Vagina (tissue), 2 donors: ENCODE measurements around the gene FHIT. TPM values are rescaled to one million over a fixed set of nuclear protein-coding genes. Genes with fewer than 3 reads are reported as not detected.

Source experiments
- DNase-seq, 2 donors: peaks; one replicate each; pipeline ENCODE4 v3.0.0-alpha.2; 2017; ENCODE audit errors: extremely low spot score in 2 of 2
- H3K27ac ChIP-seq: fragments of 200-600 bp; sonication (generic); one replicate; pipeline ENCODE4 v1.5.1; 2019
- H3K27me3 ChIP-seq: fragments of 200-600 bp; sonication (generic); one replicate; pipeline ENCODE4 v1.5.1; 2019
- H3K36me3 ChIP-seq, 2 donors: fragments of 200-600 bp; sonication (generic); one replicate each; pipeline ENCODE4 v1.5.1; 2017 to 2019
- H3K4me1 ChIP-seq: fragments of 200-600 bp; sonication (generic); one replicate; pipeline ENCODE4 v1.5.1; 2019
- H3K4me3 ChIP-seq, 2 donors: fragments of 200-600 bp; sonication (generic); 1 replicate in 1 of 2; 2 replicates in 1 of 2; pipeline ENCODE4 v1.5.1; 2016 to 2019
- H3K9me3 ChIP-seq: fragments of 200-600 bp; sonication (generic); one replicate; pipeline ENCODE4 v1.5.1; 2019
- CTCF ChIP-seq, 3 experiments: fragments of 450-650 bp in 2 of 3; fragments of 200-600 bp in 1 of 3; sonication (generic) in 1 of 3; IDR thresholded peaks; one replicate each; pipeline ENCODE4 v1.5.1; 2017 to 2019; ENCODE audit warnings: antibody characterized with exemption in 3 of 3, mild to moderate bottlenecking in 2 of 3, moderate library complexity in 2 of 3
- POLR2A ChIP-seq, 2 donors: fragments of 450-650 bp; IDR thresholded peaks; one replicate each; pipeline ENCODE4 v1.6.1; 2017; ENCODE audit warnings: antibody characterized with exemption in 2 of 2, mild to moderate bottlenecking in 2 of 2, moderate library complexity in 2 of 2
- POLR2AphosphoS5 ChIP-seq, 2 donors: sonication (generic); formaldehyde crosslinking; IDR thresholded peaks; one replicate each; pipeline ENCODE4 v1.9.0; 2017; ENCODE audit warnings: antibody characterized with exemption in 2 of 2, mild to moderate bottlenecking in 2 of 2, low read depth in 1 of 2; ENCODE audit not compliant: insufficient read depth in 1 of 2
- intact Hi-C: fragments of 100-400 bp; cut with DNase I; formaldehyde crosslinking; loops from one replicate; pipeline ENCODE4 v1.15.1; 2023
- total RNA-seq: library from RNA; depleted of rRNA; stranded (reverse); fragments of >200 nt; gene quantifications from one replicate; pipeline ENCODE4 v1.2.3, GENCODE V29; 2016

Gene FHIT
- total RNA-seq, 1 donor from 2014 or later, result 7.9 TPM

GRCh38 chr3:60886518-60886917 lies 364.7 kb downstream of the FHIT start:
- no peak overlapping the region for H3K4me3 ChIP-seq
- intact Hi-C loops, result no loop called here

GRCh38 chr3:60884005-60884404 lies 367.2 kb downstream of the FHIT start:
- Histone ChIP-seq H3K36me3 (no peaks in the 10 kb centered on the region), H3K4me1 (no peaks in the 10 kb centered on the region), H3K27me3 (no peaks in the 10 kb centered on the region), H3K9me3 (no peaks in the 10 kb centered on the region), H3K4me3 (no peak overlapping the region), H3K27ac (no peak overlapping the region)
- intact Hi-C loops, result no loop called here
- DNase-seq, result no peak
- TF ChIP-seq CTCF (IDR thresholded peaks at IDR 0.05), result no peak
- no peak for TF ChIP-seq POLR2AphosphoS5 (IDR thresholded peaks at IDR 0.05; ENCODE audit: insufficient read depth in 1 of 2, low read depth in 1 of 2)
- no peak for TF ChIP-seq POLR2A (IDR thresholded peaks at IDR 0.05)

More at GRCh38 chr3:60886518-60886917, 364.7 kb downstream of the FHIT start:
- Histone ChIP-seq H3K27ac (no peak overlapping the region), H3K4me1 (no peaks in the 10 kb centered on the region), H3K9me3 (no peaks in the 10 kb centered on the region), H3K36me3 (no peaks in the 10 kb centered on the region), H3K27me3 (no peaks in the 10 kb centered on the region)
- TF ChIP-seq POLR2AphosphoS5 (IDR thresholded peaks at IDR 0.05; ENCODE audit: insufficient read depth in 1 of 2, low read depth in 1 of 2), result no peak
- no peak for TF ChIP-seq POLR2A (IDR thresholded peaks at IDR 0.05)
- no peak for TF ChIP-seq CTCF (IDR thresholded peaks at IDR 0.05)
- DNase-seq, result no peak

GRCh38 chr3:60877188-60877587 lies 374.1 kb downstream of the FHIT start:
- no peak for DNase-seq
- Histone ChIP-seq H3K27ac (no peak overlapping the region), H3K36me3 (no peaks in the 10 kb centered on the region), H3K27me3 (no peaks in the 10 kb centered on the region), H3K4me3 (no peak overlapping the region), H3K9me3 (no peaks in the 10 kb centered on the region), H3K4me1 (no peaks in the 10 kb centered on the region)
- TF ChIP-seq CTCF (IDR thresholded peaks at IDR 0.05), result no peak
- intact Hi-C loops, result no loop called here

GRCh38 chr3:60870396-60870795 lies 380.9 kb downstream of the FHIT start:
- DNase-seq, result no peak
- H3K27ac ChIP-seq, result no peak overlapping the region
- no peaks in the 10 kb centered on the region for H3K36me3 ChIP-seq
- no peak overlapping the region for H3K4me3 ChIP-seq
- H3K27me3 ChIP-seq, result no peaks in the 10 kb centered on the region
- H3K4me1 ChIP-seq, result no peaks in the 10 kb centered on the region
- intact Hi-C loops, result no loop called here
- TF ChIP-seq POLR2AphosphoS5 (IDR thresholded peaks at IDR 0.05; ENCODE audit: insufficient read depth in 1 of 2, low read depth in 1 of 2), result no peak
- TF ChIP-seq CTCF (IDR thresholded peaks at IDR 0.05), result no peak
- no peak for TF ChIP-seq POLR2A (IDR thresholded peaks at IDR 0.05)
- H3K9me3 ChIP-seq, result no peaks in the 10 kb centered on the region

GRCh38 chr3:60867200-60867599 lies 384.1 kb downstream of the FHIT start:
- Histone ChIP-seq H3K9me3 (no peaks in the 10 kb centered on the region), H3K4me1 (no peaks in the 10 kb centered on the region), H3K27ac (no peak overlapping the region), H3K27me3 (no peaks in the 10 kb centered on the region), H3K4me3 (no peak overlapping the region), H3K36me3 (no peaks in the 10 kb centered on the region)
- DNase-seq, result no peak
- TF ChIP-seq CTCF (IDR thresholded peaks at IDR 0.05), result no peak
- TF ChIP-seq POLR2A (IDR thresholded peaks at IDR 0.05), result no peak
- TF ChIP-seq POLR2AphosphoS5 (IDR thresholded peaks at IDR 0.05; ENCODE audit: insufficient read depth in 1 of 2, low read depth in 1 of 2), result no peak
- intact Hi-C loops, result no loop called here
